SK-N-SH (cell line): Measurements from ENCODE around the gene KIAA0513. TPM values are rescaled to one million over a fixed set of nuclear protein-coding genes. Genes with fewer than 3 reads are reported as not detected.

Source experiments
- CTCF ChIA-PET: fragments of 300-600, 350-600 bp; formaldehyde crosslinking; extraction: SDS; loops from one replicate; lab custom pipeline; 2021; lab: Yijun Ruan, JAX
- POLR2A ChIA-PET: fragments of 350-600 bp; sonication (Branson Sonifier 250); formaldehyde crosslinking; extraction: SDS; loops from one replicate; lab custom pipeline; 2020; ENCODE audit warnings: antibody characterized with exemption, inconsistent platforms; lab: Yijun Ruan, JAX
- DNase-seq: peaks from one replicate; pipeline ENCODE4 v3.0.0; 2012
- H2AFZ ChIP-seq: fragments of 200-600 bp; sonication (generic); 2 replicates; pipeline ENCODE4 v1.8.1; 2016; ENCODE audit warnings: antibody characterized with exemption, mild to moderate bottlenecking, low read depth
- H3F3A ChIP-seq: fragments of 200-600 bp; sonication (generic); replicated peaks from 2 replicates; pipeline ENCODE3; 2016; ENCODE audit warnings: antibody characterized with exemption, mild to moderate bottlenecking; ENCODE audit not compliant: insufficient read depth
- H3K27ac ChIP-seq, 2 experiments: fragments of 200-500 bp in 1 of 2; fragments of 200-600 bp in 1 of 2; sonication (Bioruptor generic) in 1 of 2; sonication (generic), shearing (Covaris generic) in 1 of 2; 2 replicates each; pipeline versions ENCODE4 v1.5.1 to v1.6.1; 2014 to 2016; ENCODE audit warnings: low read depth in 2 of 2, inconsistent platforms in 1 of 2, low read length in 1 of 2, mild to moderate bottlenecking in 1 of 2, mixed read lengths in 1 of 2
- H3K27me3 ChIP-seq: fragments of 200-600 bp; sonication (generic), shearing (Covaris generic); 2 replicates; pipeline ENCODE4 v1.6.1; 2016; ENCODE audit warnings: mixed run types; ENCODE audit not compliant: insufficient read depth
- H3K36me3 ChIP-seq, 2 experiments: fragments of 200-500 bp in 1 of 2; fragments of 200-600 bp in 1 of 2; sonication (Bioruptor generic) in 1 of 2; sonication (generic) in 1 of 2; replicated peaks in 1 of 2; 2 replicates each; pipeline versions ENCODE3 to v1.5.1; 2014 to 2016; ENCODE audit warnings: low read length in 1 of 2, mild to moderate bottlenecking in 1 of 2; ENCODE audit not compliant: insufficient read depth in 2 of 2, control insufficient read depth in 1 of 2
- H3K4me1 ChIP-seq, 2 experiments: fragments of 200-500 bp in 1 of 2; fragments of 200-600 bp in 1 of 2; sonication (Bioruptor generic) in 1 of 2; sonication (generic), shearing (Covaris generic) in 1 of 2; 2 replicates each; pipeline versions ENCODE4 v1.5.1 to v1.6.1; 2014 to 2016; ENCODE audit warnings: low read depth in 1 of 2, low read length in 1 of 2, mixed run types in 1 of 2; ENCODE audit not compliant: insufficient read depth in 2 of 2, control insufficient read depth in 1 of 2
- H3K4me2 ChIP-seq: fragments of 200-600 bp; sonication (generic), shearing (Covaris generic); 2 replicates; pipeline ENCODE4 v1.6.1; 2017; ENCODE audit warnings: mixed run types
- H3K4me3 ChIP-seq, 2 experiments: fragments of 200-500 bp in 1 of 2; fragments of 200-600 bp in 1 of 2; sonication (Bioruptor generic) in 1 of 2; sonication (generic), shearing (Covaris generic) in 1 of 2; 2 replicates each; pipeline versions ENCODE4 v1.5.1 to v1.8.1; 2014 to 2016; ENCODE audit warnings: low read depth in 2 of 2, inconsistent platforms in 1 of 2, low read length in 1 of 2, mild to moderate bottlenecking in 1 of 2, mixed read lengths in 1 of 2, moderate library complexity in 1 of 2
- H3K79me2 ChIP-seq: fragments of 200-600 bp; sonication (generic); 2 replicates; pipeline ENCODE4 v1.8.1; 2017; ENCODE audit warnings: mild to moderate bottlenecking; ENCODE audit not compliant: insufficient read depth
- H3K9ac ChIP-seq: fragments of 200-600 bp; sonication (generic); 2 replicates; pipeline ENCODE4 v1.6.1; 2017; ENCODE audit warnings: mixed run types
- H3K9me2 ChIP-seq: fragments of 200-600 bp; sonication (generic); 2 replicates; pipeline ENCODE4 v1.6.1; 2017; ENCODE audit warnings: mixed run types
- H3K9me3 ChIP-seq: fragments of 200-600 bp; sonication (generic); 2 replicates; pipeline ENCODE4 v1.6.1; 2017; ENCODE audit warnings: mixed run types, mild to moderate bottlenecking, moderate library complexity
- H4K20me1 ChIP-seq: fragments of 200-600 bp; sonication (generic); 2 replicates; pipeline ENCODE4 v1.6.1; 2017; ENCODE audit warnings: mild to moderate bottlenecking, mixed run types; ENCODE audit not compliant: insufficient read depth
- ELF1 ChIP-seq: IDR thresholded peaks from 2 replicates; pipeline ENCODE4 v1.4.0; 2012
- MEF2A ChIP-seq: IDR thresholded peaks from 2 replicates; pipeline ENCODE4 v1.4.0; 2012; ENCODE audit warnings: low read depth, borderline replicate concordance
- NFIC ChIP-seq: IDR thresholded peaks from 2 replicates; pipeline ENCODE4 v1.4.0; 2012; ENCODE audit warnings: borderline replicate concordance
- NRF1 ChIP-seq: IDR thresholded peaks from 2 replicates; pipeline ENCODE4 v1.6.1; 2012; ENCODE audit warnings: low read depth, mild to moderate bottlenecking, low read length
- PBX3 ChIP-seq: IDR thresholded peaks from 2 replicates; pipeline ENCODE4; 2012
- RAD21 ChIP-seq: IDR thresholded peaks from 2 replicates; pipeline ENCODE4 v1.6.1; 2012; ENCODE audit warnings: mild to moderate bottlenecking, low read length
- SIN3A ChIP-seq: IDR thresholded peaks from 2 replicates; pipeline ENCODE4 v1.6.1; 2012; ENCODE audit warnings: low read depth, mild to moderate bottlenecking, low read length, moderate library complexity, borderline replicate concordance
- TCF12 ChIP-seq: IDR thresholded peaks from 2 replicates; pipeline ENCODE4 v1.4.0; 2012
- USF1 ChIP-seq: IDR thresholded peaks from 2 replicates; pipeline ENCODE4 v1.4.0; 2012; ENCODE audit warnings: low read depth, borderline replicate concordance
- USF2 ChIP-seq: fragments of 150-350 bp; IDR thresholded peaks from 2 replicates; pipeline ENCODE4 v1.6.1; 2017; ENCODE audit warnings: antibody characterized with exemption, low read length, low read depth, borderline replicate concordance
- WGBS: methylation state at CpG from one replicate; pipeline ENCODE4 v1.1.6; 2017; ENCODE audit warnings: low lambda C conversion rate; 5-methylcytosine and 5-hydroxymethylcytosine counted together
- polyA plus RNA-seq, 3 experiments: library from polyadenylated mRNA; depleted of rRNA; stranded (reverse); fragments of >200 nt; gene quantifications; 2 replicates each; pipeline ENCODE4 v1.2.3, GENCODE V29; 2012
- TF ChIP-seq, protein P1 (sequence below): IDR thresholded peaks from 2 replicates; pipeline ENCODE4 v1.6.1; 2012; ENCODE audit warnings: mild to moderate bottlenecking, low read depth, low read length, moderate library complexity
- TF ChIP-seq, protein P2 (sequence below): fragments of 150-350 bp; IDR thresholded peaks from 2 replicates; pipeline ENCODE4 v1.6.1; 2016; ENCODE audit warnings: mild to moderate bottlenecking, low read depth, low read length

Gene KIAA0513
- polyA plus RNA-seq, 1 of the 3 experiments (the other 2 are of a cell fraction), result 6.5 TPM

DNA sequence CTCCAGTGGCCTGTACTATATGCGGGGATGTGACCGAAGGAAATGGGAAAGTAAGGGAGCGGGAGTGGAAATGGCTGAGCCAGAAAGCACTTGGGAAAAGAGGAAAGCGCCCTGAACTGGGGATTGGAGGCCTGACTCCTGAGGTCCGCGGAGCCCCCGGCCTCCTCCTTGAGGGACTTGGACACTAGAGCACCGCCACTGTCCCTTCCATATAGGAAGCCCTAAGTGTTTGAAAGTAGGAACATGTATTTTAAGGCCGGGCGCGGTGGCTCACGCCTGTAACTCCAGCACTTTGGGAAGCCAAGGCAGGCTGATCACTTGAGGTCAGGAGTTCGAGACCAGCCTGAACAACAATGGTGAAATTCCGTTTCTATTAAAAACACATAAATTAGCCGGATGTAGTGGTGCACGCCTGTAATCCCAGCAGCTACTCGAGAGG, 15.7 kb upstream of the KIAA0513 start:
- Histone ChIP-seq H3K36me3 (peaks cover 0 to 10% of the 10 kb centered on the region in 2 experiments), H3K9me3 (no peaks in the 10 kb centered on the region), H3K79me2 (peaks cover 42% of the 10 kb centered on the region), H2AFZ (peak overlapping the region; percentile 95), H3K9me2 (no peaks in the 10 kb centered on the region), H3K9ac (peak overlapping the region; percentile 98), H3K4me2 (peak overlapping the region; percentile 88), H4K20me1 (peaks cover 4% of the 10 kb centered on the region), H3F3A (peaks cover 19% of the 10 kb centered on the region), H3K27me3 (no peaks in the 10 kb centered on the region), H3K27ac (peak overlapping the region; percentile 93 to 99), H3K4me3 (peak overlapping the region; percentile 75 to 95)
- WGBS, result 17% methylated on average over 17 of the region's 17 CpGs
- POLR2A ChIA-PET, result interaction anchor here (1.0 to 1.3 kb wide), 2 partner anchors 16 to 41 kb away, joined by 3 read pairs; partner anchors contain the start of gene KIAA0513
- TF ChIP-seq MEF2A, result no peak
- TF ChIP-seq, protein P1, sequence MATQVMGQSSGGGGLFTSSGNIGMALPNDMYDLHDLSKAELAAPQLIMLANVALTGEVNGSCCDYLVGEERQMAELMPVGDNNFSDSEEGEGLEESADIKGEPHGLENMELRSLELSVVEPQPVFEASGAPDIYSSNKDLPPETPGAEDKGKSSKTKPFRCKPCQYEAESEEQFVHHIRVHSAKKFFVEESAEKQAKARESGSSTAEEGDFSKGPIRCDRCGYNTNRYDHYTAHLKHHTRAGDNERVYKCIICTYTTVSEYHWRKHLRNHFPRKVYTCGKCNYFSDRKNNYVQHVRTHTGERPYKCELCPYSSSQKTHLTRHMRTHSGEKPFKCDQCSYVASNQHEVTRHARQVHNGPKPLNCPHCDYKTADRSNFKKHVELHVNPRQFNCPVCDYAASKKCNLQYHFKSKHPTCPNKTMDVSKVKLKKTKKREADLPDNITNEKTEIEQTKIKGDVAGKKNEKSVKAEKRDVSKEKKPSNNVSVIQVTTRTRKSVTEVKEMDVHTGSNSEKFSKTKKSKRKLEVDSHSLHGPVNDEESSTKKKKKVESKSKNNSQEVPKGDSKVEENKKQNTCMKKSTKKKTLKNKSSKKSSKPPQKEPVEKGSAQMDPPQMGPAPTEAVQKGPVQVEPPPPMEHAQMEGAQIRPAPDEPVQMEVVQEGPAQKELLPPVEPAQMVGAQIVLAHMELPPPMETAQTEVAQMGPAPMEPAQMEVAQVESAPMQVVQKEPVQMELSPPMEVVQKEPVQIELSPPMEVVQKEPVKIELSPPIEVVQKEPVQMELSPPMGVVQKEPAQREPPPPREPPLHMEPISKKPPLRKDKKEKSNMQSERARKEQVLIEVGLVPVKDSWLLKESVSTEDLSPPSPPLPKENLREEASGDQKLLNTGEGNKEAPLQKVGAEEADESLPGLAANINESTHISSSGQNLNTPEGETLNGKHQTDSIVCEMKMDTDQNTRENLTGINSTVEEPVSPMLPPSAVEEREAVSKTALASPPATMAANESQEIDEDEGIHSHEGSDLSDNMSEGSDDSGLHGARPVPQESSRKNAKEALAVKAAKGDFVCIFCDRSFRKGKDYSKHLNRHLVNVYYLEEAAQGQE, result 0 out of 2 replicates have a peak, but pooled peaks have one; percentile 5
- TF ChIP-seq, all 33 proteins: peak for 1
- DNase-seq, result no peak
- peaks cover 7 to 11% of the 10 kb centered on the region in 2 experiments; a peak in 3 of 4 replicates for H3K4me1 ChIP-seq
- CTCF ChIA-PET, result interaction anchor here (1.0 to 3.6 kb wide), 3 partner anchors 9 to 286 kb away, joined by 3 to 12 read pairs (median 6); no protein-coding TSS in a partner anchor

DNA sequence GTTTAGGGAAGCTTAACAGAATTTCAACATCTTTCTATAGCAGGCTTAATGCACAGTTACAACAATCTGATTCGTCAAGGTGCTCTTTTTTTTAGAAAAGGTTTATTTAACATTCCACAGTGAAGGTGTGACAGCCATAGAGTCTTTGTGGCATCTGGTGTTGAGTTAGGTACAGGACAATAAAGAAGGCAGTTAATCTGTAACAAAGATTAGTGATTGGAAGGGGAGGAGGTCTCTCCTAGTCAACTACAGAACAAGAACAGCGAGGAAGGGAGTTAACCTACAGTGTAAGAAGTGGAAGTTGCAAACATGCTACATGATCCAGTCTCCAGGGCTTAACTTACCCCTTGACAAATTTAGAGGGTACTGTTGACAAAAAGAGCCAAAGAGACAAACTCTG, 13.3 kb upstream of the KIAA0513 start:
- 93% methylated on average over 2 of the region's 2 CpGs for WGBS
- POLR2A ChIA-PET, result no interaction called here

More for the DNA sequence above, 13.3 kb upstream of the KIAA0513 start:
- no peak overlapping the region for H2AFZ ChIP-seq
- H3K9me3 ChIP-seq, result no peaks in the 10 kb centered on the region
- H3K9me2 ChIP-seq, result no peaks in the 10 kb centered on the region
- peaks cover 0 to 1% of the 10 kb centered on the region in 2 experiments for H3K36me3 ChIP-seq
- CTCF ChIA-PET, result interaction anchor here (1.2 kb wide), 1 partner anchor 13 kb away, joined by 3 read pairs; the partner anchor contains the start of gene KIAA0513
- peaks cover 18% of the 10 kb centered on the region for H3K79me2 ChIP-seq
- no peak overlapping the region for H3K27ac ChIP-seq
- DNase-seq, result no peak
- TF ChIP-seq TCF12, result no peak
- TF ChIP-seq SIN3A, result no peak
- TF ChIP-seq ELF1, result no peak
- TF ChIP-seq NRF1, result no peak
- TF ChIP-seq PBX3, result no peak
- TF ChIP-seq NFIC, result no peak
- no peak for TF ChIP-seq USF1
- TF ChIP-seq, protein P1, result no peak
- no peak for TF ChIP-seq USF2
- TF ChIP-seq, protein P2, sequence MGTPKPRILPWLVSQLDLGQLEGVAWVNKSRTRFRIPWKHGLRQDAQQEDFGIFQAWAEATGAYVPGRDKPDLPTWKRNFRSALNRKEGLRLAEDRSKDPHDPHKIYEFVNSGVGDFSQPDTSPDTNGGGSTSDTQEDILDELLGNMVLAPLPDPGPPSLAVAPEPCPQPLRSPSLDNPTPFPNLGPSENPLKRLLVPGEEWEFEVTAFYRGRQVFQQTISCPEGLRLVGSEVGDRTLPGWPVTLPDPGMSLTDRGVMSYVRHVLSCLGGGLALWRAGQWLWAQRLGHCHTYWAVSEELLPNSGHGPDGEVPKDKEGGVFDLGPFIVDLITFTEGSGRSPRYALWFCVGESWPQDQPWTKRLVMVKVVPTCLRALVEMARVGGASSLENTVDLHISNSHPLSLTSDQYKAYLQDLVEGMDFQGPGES, result no peak
- TF ChIP-seq RAD21, result no peak
- TF ChIP-seq, all 33 proteins: peak for 0
- Histone ChIP-seq H3K4me2 (no peak overlapping the region), H3K27me3 (no peaks in the 10 kb centered on the region), H4K20me1 (peaks cover 4% of the 10 kb centered on the region), H3K4me1 (peaks cover 7 to 13% of the 10 kb centered on the region in 2 experiments; a peak in 3 of 4 replicates), H3K4me3 (no peak overlapping the region), H3F3A (peaks cover 16% of the 10 kb centered on the region), H3K9ac (no peak overlapping the region)
